GM12864 (cell line): ENCODE measurements around the gene INKA2.

Source experiments
- DNase-seq: peaks from one replicate; pipeline ENCODE4 v3.0.0-alpha.2; 2011; ENCODE audit warnings: low read depth
- H3K4me3 ChIP-seq: 2 replicates; pipeline ENCODE4 v1.5.1; 2011; ENCODE audit warnings: mild to moderate bottlenecking, low read depth, low read length, control low read depth
- CTCF ChIP-seq: IDR thresholded peaks from 2 replicates; pipeline ENCODE4 v1.5.1; 2011; ENCODE audit warnings: low read depth, mild to moderate bottlenecking, moderate library complexity, low read length, control low read depth, inconsistent platforms; ENCODE audit errors: missing control alignments

INKA2 gene

GRCh38 chr1:111729271-111729921 lies 9.8 kb downstream of the INKA2 start:
- DNase-seq: no peak
- no peak overlapping the region for H3K4me3 ChIP-seq
- TF ChIP-seq CTCF: no peak

- no peak for TF ChIP-seq CTCF
- H3K4me3 ChIP-seq: no peak overlapping the region
- no peak for DNase-seq
Measured at GRCh38 chr1:111727056-111727455, 12.1 kb downstream of the INKA2 start.

- no peak overlapping the region for H3K4me3 ChIP-seq
- no peak for TF ChIP-seq CTCF
- no peak for DNase-seq
Measured at GRCh38 chr1:111725192-111725591, 14.0 kb downstream of the INKA2 start.

- TF ChIP-seq CTCF: no peak
- H3K4me3 ChIP-seq: no peak overlapping the region
- no peak for DNase-seq
Measured at GRCh38 chr1:111723871-111724270, 15.3 kb downstream of the INKA2 start.

GRCh38 chr1:111723091-111723806 lies 15.9 kb downstream of the INKA2 start:
- H3K4me3 ChIP-seq: no peak overlapping the region
- no peak for TF ChIP-seq CTCF
- no peak for DNase-seq

GRCh38 chr1:111720977-111721786 lies 18.0 kb downstream of the INKA2 start:
- DNase-seq: no peak
- TF ChIP-seq CTCF: no peak

More at GRCh38 chr1:111720977-111721786, 18.0 kb downstream of the INKA2 start:
- H3K4me3 ChIP-seq: no peak overlapping the region
